MM.1S (cell line): ENCODE results near the gene GGT6.

Source experiments
- DNase-seq: peaks from one replicate; pipeline ENCODE4 v3.0.0-alpha.2; 2015
- H2AFZ ChIP-seq: fragments of 300-600 bp; sonication (generic); 2 replicates; pipeline ENCODE4 v1.6.0; 2016; ENCODE audit warnings: antibody characterized with exemption, low read length
- H3F3A ChIP-seq: fragments of 300-600 bp; sonication (generic); 2 replicates; pipeline ENCODE4 v1.6.1; 2016; ENCODE audit warnings: mild to moderate bottlenecking, antibody characterized with exemption, low read length, moderate library complexity, mixed read lengths; ENCODE audit not compliant: insufficient read depth
- H3K27ac ChIP-seq: fragments of 300-600 bp; sonication (generic); 2 replicates; pipeline ENCODE4 v1.5.1; 2016; ENCODE audit warnings: mild to moderate bottlenecking, low read length
- H3K27me3 ChIP-seq: fragments of 300-600 bp; sonication (generic); replicated peaks from 2 replicates; pipeline ENCODE4 v1.6.0; 2016; ENCODE audit warnings: low read length; ENCODE audit not compliant: insufficient read depth
- H3K36me3 ChIP-seq: fragments of 300-600 bp; sonication (generic); replicated peaks from 2 replicates; pipeline ENCODE4 v1.6.1; 2016; ENCODE audit warnings: mild to moderate bottlenecking, low read length, mixed read lengths; ENCODE audit not compliant: insufficient read depth
- H3K4me1 ChIP-seq: fragments of 300-600 bp; sonication (generic); 2 replicates; pipeline ENCODE4 v1.6.1; 2016; ENCODE audit warnings: low read length, mixed read lengths
- H3K4me2 ChIP-seq: fragments of 300-600 bp; sonication (generic); 2 replicates; pipeline ENCODE4 v1.6.0; 2016; ENCODE audit warnings: low read depth, low read length
- H3K4me3 ChIP-seq: fragments of 300-600 bp; sonication (generic); 2 replicates; pipeline ENCODE4 v1.5.1; 2016; ENCODE audit warnings: low read length, mixed read lengths
- H3K79me2 ChIP-seq: fragments of 300-600 bp; sonication (generic); 2 replicates; pipeline ENCODE4 v1.6.1; 2016; ENCODE audit warnings: mixed run types, low read length, mixed read lengths
- H3K9ac ChIP-seq: fragments of 300-600 bp; sonication (generic); 2 replicates; pipeline ENCODE4 v1.6.1; 2016; ENCODE audit warnings: low read length, mixed read lengths
- H3K9me2 ChIP-seq: fragments of 300-600 bp; sonication (generic); replicated peaks from 2 replicates; pipeline ENCODE4 v1.6.1; 2016; ENCODE audit warnings: mild to moderate bottlenecking, low read length, mixed read lengths; ENCODE audit not compliant: insufficient read depth
- H3K9me3 ChIP-seq: fragments of 300-600 bp; sonication (generic); replicated peaks from 2 replicates; pipeline ENCODE4 v1.6.1; 2016; ENCODE audit warnings: mild to moderate bottlenecking, low read length, mixed read lengths; ENCODE audit not compliant: insufficient read depth
- H4K20me1 ChIP-seq: fragments of 300-600 bp; sonication (generic); 2 replicates; pipeline ENCODE4 v1.6.1; 2016; ENCODE audit warnings: mild to moderate bottlenecking, low read length, moderate library complexity, mixed read lengths; ENCODE audit not compliant: insufficient read depth
- EZH2 ChIP-seq: fragments of 300-600 bp; sonication (generic); optimal IDR thresholded peaks from 2 replicates; pipeline ENCODE3; 2017; ENCODE audit warnings: low read depth, mild to moderate bottlenecking, antibody characterized with exemption, low read length, mixed read lengths
- EZH2phosphoT487 ChIP-seq: fragments of 300-600 bp; sonication (generic); IDR thresholded peaks from 2 replicates; pipeline ENCODE4 v1.6.1; 2018; ENCODE audit warnings: antibody characterized with exemption, low read length
- TF ChIP-seq, protein P1 (sequence below): fragments of 300-600 bp; sonication (generic); IDR thresholded peaks from 2 replicates; pipeline ENCODE4 v1.5.1; 2016; ENCODE audit warnings: antibody characterized with exemption, low read length, mixed read lengths

GGT6 gene

DNA sequence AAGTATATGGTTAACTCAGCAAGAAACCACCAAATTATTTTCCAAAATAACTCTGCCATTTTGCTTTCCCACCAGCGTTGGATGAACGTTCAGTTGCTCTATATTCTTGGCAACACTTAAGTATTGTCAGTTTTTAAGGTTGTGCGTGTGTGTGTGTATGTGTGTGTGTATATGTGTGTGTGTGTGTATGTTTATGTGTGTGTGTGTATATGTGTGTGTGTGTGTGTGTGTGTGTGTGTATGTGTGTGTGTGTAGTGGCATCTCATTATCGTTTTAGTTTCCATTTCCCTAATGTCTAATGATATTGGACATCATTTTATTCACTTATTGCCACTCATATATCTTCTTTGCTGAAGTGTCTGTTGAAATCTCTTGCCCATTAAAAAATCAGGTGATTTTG lies 12.7 kb upstream of the GGT6 start:
- H3K4me1 ChIP-seq, result peaks cover 10% of the 10 kb centered on the region
- peaks cover 20% of the 10 kb centered on the region for H3K27me3 ChIP-seq
- H3K79me2 ChIP-seq, result no peaks in the 10 kb centered on the region
- no peaks in the 10 kb centered on the region for H3K9me2 ChIP-seq
- no peak overlapping the region for H2AFZ ChIP-seq
- no peak overlapping the region for H3K4me2 ChIP-seq
- no peak for DNase-seq
- no peaks in the 10 kb centered on the region for H3K36me3 ChIP-seq
- TF ChIP-seq EZH2 (no peak), EZH2phosphoT487 (no peak)
- TF ChIP-seq, protein P1, sequence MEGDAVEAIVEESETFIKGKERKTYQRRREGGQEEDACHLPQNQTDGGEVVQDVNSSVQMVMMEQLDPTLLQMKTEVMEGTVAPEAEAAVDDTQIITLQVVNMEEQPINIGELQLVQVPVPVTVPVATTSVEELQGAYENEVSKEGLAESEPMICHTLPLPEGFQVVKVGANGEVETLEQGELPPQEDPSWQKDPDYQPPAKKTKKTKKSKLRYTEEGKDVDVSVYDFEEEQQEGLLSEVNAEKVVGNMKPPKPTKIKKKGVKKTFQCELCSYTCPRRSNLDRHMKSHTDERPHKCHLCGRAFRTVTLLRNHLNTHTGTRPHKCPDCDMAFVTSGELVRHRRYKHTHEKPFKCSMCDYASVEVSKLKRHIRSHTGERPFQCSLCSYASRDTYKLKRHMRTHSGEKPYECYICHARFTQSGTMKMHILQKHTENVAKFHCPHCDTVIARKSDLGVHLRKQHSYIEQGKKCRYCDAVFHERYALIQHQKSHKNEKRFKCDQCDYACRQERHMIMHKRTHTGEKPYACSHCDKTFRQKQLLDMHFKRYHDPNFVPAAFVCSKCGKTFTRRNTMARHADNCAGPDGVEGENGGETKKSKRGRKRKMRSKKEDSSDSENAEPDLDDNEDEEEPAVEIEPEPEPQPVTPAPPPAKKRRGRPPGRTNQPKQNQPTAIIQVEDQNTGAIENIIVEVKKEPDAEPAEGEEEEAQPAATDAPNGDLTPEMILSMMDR, result no peak
- H3K9me3 ChIP-seq, result no peaks in the 10 kb centered on the region
- no peaks in the 10 kb centered on the region for H3F3A ChIP-seq
- no peak overlapping the region for H3K9ac ChIP-seq
- H3K4me3 ChIP-seq, result no peak overlapping the region
- no peaks in the 10 kb centered on the region for H4K20me1 ChIP-seq
- H3K27ac ChIP-seq, result no peak overlapping the region

DNA sequence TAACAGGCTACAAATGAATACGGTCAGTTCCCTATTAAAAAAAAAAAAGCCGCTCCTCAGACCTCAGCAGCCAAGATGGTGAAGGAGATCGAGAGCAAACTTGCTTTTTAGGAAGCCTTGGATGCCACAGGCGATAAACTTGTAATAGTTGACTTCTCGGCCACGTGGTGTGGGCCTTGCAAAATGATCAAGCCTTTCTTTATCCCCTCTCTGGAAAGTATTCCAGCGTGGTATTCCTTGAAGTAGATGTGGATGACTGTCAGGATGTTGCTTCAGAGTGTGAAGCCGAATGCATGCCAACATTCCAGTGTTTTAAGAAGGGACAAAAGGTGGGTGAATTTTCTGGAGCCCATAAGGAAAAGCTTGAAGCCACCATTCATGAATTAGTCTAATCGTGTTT lies 11.8 kb upstream of the GGT6 start:
- Histone ChIP-seq H3K4me2 (no peak overlapping the region), H3K79me2 (no peaks in the 10 kb centered on the region), H3K9ac (no peak overlapping the region), H3K36me3 (no peaks in the 10 kb centered on the region), H4K20me1 (no peaks in the 10 kb centered on the region), H3K9me2 (no peaks in the 10 kb centered on the region), H3K4me3 (no peak overlapping the region), H3K27me3 (peaks cover 14% of the 10 kb centered on the region), H2AFZ (no peak overlapping the region), H3K4me1 (peaks cover 10% of the 10 kb centered on the region), H3K9me3 (no peaks in the 10 kb centered on the region), H3F3A (no peaks in the 10 kb centered on the region; the same call in 1 of the 2 replicates), H3K27ac (no peak overlapping the region)
- TF ChIP-seq EZH2phosphoT487 (no peak), EZH2 (no peak)
- TF ChIP-seq, protein P1, result no peak
- no peak for DNase-seq

DNA sequence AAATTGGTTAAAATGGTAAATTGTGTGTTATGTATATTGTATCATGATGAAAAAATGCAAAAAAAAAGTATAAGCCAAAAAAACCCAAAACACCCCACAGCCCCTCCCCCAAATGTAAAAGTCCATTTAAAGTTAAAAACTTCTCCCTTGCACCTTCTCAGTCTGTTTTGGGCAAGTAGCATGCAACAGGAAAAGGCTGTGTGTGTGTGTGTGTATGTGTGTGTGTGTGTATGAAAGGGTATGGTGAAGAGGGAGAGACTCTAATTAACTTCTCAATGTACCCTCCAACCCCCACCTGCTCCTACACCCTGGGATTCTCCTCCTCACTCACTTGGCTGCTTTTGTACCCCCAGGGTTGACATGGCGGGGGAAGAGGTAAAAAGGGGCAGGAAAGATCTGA lies 9.2 kb upstream of the GGT6 start:
- no peak overlapping the region for H3K9ac ChIP-seq
- H3K27ac ChIP-seq, result no peak overlapping the region
- H3K4me3 ChIP-seq, result no peak overlapping the region
- no peaks in the 10 kb centered on the region for H3K9me2 ChIP-seq
- no peak overlapping the region for H3K4me2 ChIP-seq
- no peaks in the 10 kb centered on the region for H3K9me3 ChIP-seq
- H3F3A ChIP-seq, result no peaks in the 10 kb centered on the region; the same call in 1 of the 2 replicates
- no peaks in the 10 kb centered on the region for H3K27me3 ChIP-seq
- no peak for DNase-seq
- H4K20me1 ChIP-seq, result no peaks in the 10 kb centered on the region
- H3K4me1 ChIP-seq, result peaks cover 10% of the 10 kb centered on the region
- H3K79me2 ChIP-seq, result no peaks in the 10 kb centered on the region
- no peak overlapping the region for H2AFZ ChIP-seq
- TF ChIP-seq EZH2, result no peak
- TF ChIP-seq, protein P1, result no peak
- no peak for TF ChIP-seq EZH2phosphoT487
- no peaks in the 10 kb centered on the region for H3K36me3 ChIP-seq
